Ovary (tissue), 9 donors: ENCODE data around the gene TGM2. TPM values are rescaled to one million over a fixed set of nuclear protein-coding genes. Genes with fewer than 3 reads are reported as not detected.
A peak's percentile ranks its signal among the peaks of the same experiment; 100 is the strongest.

Experiments
- DNase-seq, 5 donors: peaks; one replicate each; pipeline ENCODE4 v3.0.0-alpha.2; 2019 to 2020
- H3K27ac ChIP-seq, 2 donors: fragments of 200-600 bp; one replicate each; pipeline versions ENCODE4 v1.5.1 to v1.8.0; 2019 to 2022
- H3K27me3 ChIP-seq: fragments of 200-600 bp; one replicate; pipeline ENCODE4 v1.8.0; 2022
- H3K36me3 ChIP-seq: fragments of 200-600 bp; sonication (generic); one replicate; pipeline ENCODE4 v1.5.1; 2019
- H3K4me1 ChIP-seq: one replicate; pipeline ENCODE4 v1.8.1; 2013; ENCODE audit warnings: mild to moderate bottlenecking, moderate library complexity; ENCODE audit not compliant: insufficient read depth
- H3K4me3 ChIP-seq: fragments of 200-600 bp; sonication (generic); one replicate; pipeline ENCODE4 v1.5.1; 2017
- H3K9me3 ChIP-seq, 2 donors: fragments of 200-600 bp in 1 of 2; sonication (generic) in 1 of 2; one replicate each; pipeline versions ENCODE4 v1.5.1 to v1.8.1; 2013 to 2019; ENCODE audit warnings: mild to moderate bottlenecking in 1 of 2, moderate library complexity in 1 of 2
- EP300 ChIP-seq: sonication (generic); formaldehyde crosslinking; IDR thresholded peaks from one replicate; pipeline ENCODE4 v1.6.1; 2017; ENCODE audit warnings: antibody characterized with exemption
- POLR2A ChIP-seq: fragments of 450-650 bp; IDR thresholded peaks from one replicate; pipeline ENCODE4 v1.6.1; 2017; ENCODE audit warnings: antibody characterized with exemption, mild to moderate bottlenecking, moderate library complexity
- WGBS, 3 donors: extraction: QIAGEN DNeasy Blood & Tissue Kit in 1 of 3; methylation state at CpG; one replicate each; pipeline versions ENCODE4 v1.1.5 to v1.1.7; 2013 to 2017; 5-methylcytosine and 5-hydroxymethylcytosine counted together
- intact Hi-C, 4 donors: fragments of 100-400 bp; cut with DNase I; formaldehyde crosslinking; loops; one replicate each; pipeline versions ENCODE4 v1.11.0 to v1.15.1; 2022 to 2023
- polyA plus RNA-seq, 2 donors: library from polyadenylated mRNA; stranded (reverse); fragments of 200-250 nt in 1 of 2; fragments of 350-450 nt in 1 of 2; fragmentation: Illumina TruSeq in 1 of 2; extraction: RNeasy Lipid Tissue Mini Kit (QIAGEN cat#74804) in 1 of 2; gene quantifications; one replicate each; pipeline ENCODE4 v1.2.3, GENCODE V29; 2013 to 2014
- total RNA-seq, 7 donors: library from RNA; depleted of rRNA in 2 of 7; stranded (reverse); fragments of >200 nt in 2 of 7; fragmentation: NEBNext Ultra II Directional in 3 of 7; extraction: Animal tissue kit (Norgen Biotek cat#: 25700) in 3 of 7; gene quantifications; one replicate each; pipeline versions ENCODE4 v1.1.0 to v1.2.4, GENCODE V29; 2016 to 2023
- TF ChIP-seq, protein P1 (sequence below), 3 donors: fragments of 450-650 bp in 2 of 3; fragments of 200-600 bp in 1 of 3; IDR thresholded peaks; one replicate each; pipeline versions ENCODE4 v1.5.1 to v1.8.0; 2016 to 2022; ENCODE audit warnings: antibody characterized with exemption in 3 of 3, mild to moderate bottlenecking in 1 of 3
- donor health status: DM: no; HTN: no; CAD: no; lungs with moderate emphysema.
- donor health status: DM: no; HTN: no; CAD: no.
- donor health status: Bipolar disorder and iron deficiency.
- donor health status: DM: yes; HTN: yes; CAD: no.
- donor health status: DM: no; HTN: no; CAD: no.
- donor health status: DM: yes; HTN: yes; CAD: no.

The TGM2 gene
- total and polyA plus RNA-seq, 9 donors = 15.0 to 320 (median 52.8) TPM

DNA sequence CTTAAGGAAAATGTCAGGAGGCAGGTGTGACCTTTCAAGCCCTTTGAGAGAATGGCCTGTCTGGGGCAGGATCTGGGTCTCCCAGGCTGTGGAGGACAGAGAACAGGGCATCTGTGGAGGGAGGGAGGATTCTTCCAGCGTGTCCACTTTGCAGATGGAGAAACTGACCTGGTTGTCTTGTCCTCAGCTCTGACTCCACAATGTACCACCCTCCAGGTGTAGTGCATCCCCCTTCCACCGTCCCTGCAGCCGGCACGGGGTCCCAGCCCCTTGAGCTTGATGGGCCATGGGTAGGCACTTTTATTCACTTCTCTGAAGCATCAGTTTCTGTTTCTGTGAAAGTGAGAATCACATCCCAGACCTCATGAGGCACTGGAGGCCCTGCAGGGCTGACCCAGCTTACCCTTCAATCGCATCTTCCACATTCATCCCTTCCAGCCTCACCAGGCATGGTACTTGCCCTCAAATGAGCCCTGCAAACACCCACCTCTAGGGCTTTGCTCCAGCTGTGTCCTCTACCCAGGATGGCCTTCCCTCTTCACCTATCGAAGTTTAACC is 4.6 kb upstream of the TGM2 start:
- Histone ChIP-seq H3K4me3 (no peak overlapping the region), H3K27ac (no peak overlapping the region), H3K9me3 (no peaks in the 10 kb centered on the region), H3K27me3 (no peaks in the 10 kb centered on the region), H3K36me3 (no peaks in the 10 kb centered on the region), H3K4me1 (peaks cover 14% of the 10 kb centered on the region)
- WGBS, 3 donors = 90 to 92% (median 92%) methylated on average over 6 of the region's 6 CpGs
- TF ChIP-seq, protein P1, sequence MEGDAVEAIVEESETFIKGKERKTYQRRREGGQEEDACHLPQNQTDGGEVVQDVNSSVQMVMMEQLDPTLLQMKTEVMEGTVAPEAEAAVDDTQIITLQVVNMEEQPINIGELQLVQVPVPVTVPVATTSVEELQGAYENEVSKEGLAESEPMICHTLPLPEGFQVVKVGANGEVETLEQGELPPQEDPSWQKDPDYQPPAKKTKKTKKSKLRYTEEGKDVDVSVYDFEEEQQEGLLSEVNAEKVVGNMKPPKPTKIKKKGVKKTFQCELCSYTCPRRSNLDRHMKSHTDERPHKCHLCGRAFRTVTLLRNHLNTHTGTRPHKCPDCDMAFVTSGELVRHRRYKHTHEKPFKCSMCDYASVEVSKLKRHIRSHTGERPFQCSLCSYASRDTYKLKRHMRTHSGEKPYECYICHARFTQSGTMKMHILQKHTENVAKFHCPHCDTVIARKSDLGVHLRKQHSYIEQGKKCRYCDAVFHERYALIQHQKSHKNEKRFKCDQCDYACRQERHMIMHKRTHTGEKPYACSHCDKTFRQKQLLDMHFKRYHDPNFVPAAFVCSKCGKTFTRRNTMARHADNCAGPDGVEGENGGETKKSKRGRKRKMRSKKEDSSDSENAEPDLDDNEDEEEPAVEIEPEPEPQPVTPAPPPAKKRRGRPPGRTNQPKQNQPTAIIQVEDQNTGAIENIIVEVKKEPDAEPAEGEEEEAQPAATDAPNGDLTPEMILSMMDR (IDR thresholded peaks at IDR 0.05) = no peak
- no peak for TF ChIP-seq POLR2A
- TF ChIP-seq EP300 = no peak
- no peak for DNase-seq
- intact Hi-C loops = loop anchor here in 3 of 4 donors (5.0 kb wide), 6 partner anchors 43 to 153 kb away; no protein-coding TSS in a partner anchor

DNA sequence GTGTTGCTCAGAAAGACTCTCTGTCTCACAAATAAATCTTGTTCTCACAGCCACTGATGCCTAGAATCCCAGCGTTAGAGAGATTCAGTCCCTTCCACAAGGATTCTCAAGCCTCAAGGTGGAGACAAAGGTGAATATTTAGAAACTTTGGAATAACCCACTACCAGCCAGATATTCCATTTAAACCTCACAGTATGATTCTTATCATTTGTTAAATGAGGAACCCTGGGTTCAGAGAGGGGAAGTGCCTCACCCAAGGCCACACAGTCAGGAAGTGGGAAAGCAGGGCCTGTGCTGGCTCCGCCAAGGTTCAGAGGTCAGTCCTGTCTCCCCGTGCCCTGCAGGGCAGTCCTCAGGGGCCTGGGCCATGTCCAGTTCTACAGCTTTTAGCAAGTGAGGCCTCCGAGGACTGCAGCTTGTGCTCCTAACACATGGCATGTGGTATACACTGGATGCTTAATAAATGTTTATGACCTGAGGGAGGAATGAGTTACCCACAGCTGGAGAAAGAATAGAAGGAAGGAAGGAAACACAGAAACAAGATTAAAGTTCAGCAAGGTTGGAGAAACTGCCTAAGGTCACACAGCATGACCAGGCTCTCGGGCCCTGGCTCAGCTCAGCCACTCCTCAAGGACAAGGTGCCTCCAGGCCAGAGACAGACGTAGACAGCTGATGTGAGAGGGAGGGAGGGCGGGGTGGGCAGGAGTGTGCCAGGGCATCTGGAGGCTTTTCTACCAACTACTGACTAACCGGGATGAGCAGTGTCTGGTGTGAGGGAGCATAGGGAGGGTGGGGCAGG is 3.9 kb upstream of the TGM2 start:
- TF ChIP-seq, protein P1 (IDR thresholded peaks at IDR 0.05) = no peak
- no peak for TF ChIP-seq POLR2A
- no peak for TF ChIP-seq EP300
- Histone ChIP-seq H3K27me3 (no peaks in the 10 kb centered on the region), H3K36me3 (no peaks in the 10 kb centered on the region), H3K9me3 (no peaks in the 10 kb centered on the region), H3K4me1 (peaks cover 15% of the 10 kb centered on the region), H3K27ac (no peak overlapping the region), H3K4me3 (no peak overlapping the region)
- intact Hi-C loops = loop anchor here in 3 of 4 donors (5.0 kb wide), 6 partner anchors 43 to 153 kb away; no protein-coding TSS in a partner anchor
- DNase-seq = no peak
- WGBS, 3 donors = 71 to 77% (median 73%) methylated on average over 8 of the region's 8 CpGs

DNA sequence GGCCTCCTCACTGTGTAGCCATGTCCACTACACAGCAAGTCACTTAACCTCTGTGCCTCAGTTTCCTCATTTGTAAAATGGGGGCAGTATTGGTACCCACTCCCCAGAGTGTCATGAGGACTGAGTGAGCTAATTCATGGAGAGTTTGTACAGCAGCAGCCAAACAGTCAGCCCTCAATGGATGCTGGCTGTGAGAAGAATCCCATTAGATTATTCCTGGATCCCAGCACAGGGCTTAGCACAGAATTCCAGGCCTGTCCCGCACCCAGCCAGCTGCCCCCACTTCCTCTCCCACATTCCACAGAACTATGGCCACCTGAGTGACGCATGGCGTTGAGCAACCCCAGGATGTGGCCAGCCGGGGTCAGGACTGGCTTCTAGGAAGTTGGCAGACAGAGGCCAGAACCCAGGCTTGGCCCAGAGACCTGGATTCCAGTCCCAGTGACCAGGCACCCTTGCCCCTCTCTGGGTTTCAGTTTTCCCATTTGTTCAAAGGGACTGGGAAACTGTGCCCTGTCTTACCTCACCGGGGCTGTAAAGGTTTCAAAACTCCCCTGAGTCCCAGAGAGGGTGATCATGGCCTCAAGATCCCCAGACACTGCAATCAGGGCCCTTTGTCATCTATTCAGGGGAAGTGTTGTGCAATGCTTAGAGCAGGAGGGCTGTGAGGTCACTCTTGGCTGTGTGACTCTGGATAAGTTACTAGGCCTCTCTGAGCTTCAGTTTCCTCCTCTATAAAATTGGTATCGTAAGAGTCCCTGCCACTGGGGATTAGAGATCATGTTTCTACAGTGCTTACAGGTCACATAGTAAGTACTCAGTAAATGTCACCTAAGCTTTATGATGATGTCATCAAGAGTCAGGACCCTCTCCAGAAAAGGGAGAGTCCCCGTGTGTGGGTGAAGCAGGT is 3.0 kb upstream of the TGM2 start:
- no peaks in the 10 kb centered on the region for H3K36me3 ChIP-seq
- peaks cover 13% of the 10 kb centered on the region for H3K4me1 ChIP-seq
- no peak overlapping the region for H3K4me3 ChIP-seq
- H3K27ac ChIP-seq = no peak overlapping the region
- peak; percentile 80 for TF ChIP-seq EP300
- TF ChIP-seq, protein P1 (IDR thresholded peaks at IDR 0.05) = no peak
- DNase-seq = peak in 1 of 5 donors; percentile 57
- intact Hi-C loops = loop anchor here in 3 of 4 donors (5.0 kb wide), 6 partner anchors 44 to 154 kb away; no protein-coding TSS in a partner anchor
- WGBS, 3 donors = 48 to 61% (median 54%) methylated on average over 7 of the region's 7 CpGs
- H3K9me3 ChIP-seq = no peaks in the 10 kb centered on the region
- H3K27me3 ChIP-seq = no peaks in the 10 kb centered on the region

DNA sequence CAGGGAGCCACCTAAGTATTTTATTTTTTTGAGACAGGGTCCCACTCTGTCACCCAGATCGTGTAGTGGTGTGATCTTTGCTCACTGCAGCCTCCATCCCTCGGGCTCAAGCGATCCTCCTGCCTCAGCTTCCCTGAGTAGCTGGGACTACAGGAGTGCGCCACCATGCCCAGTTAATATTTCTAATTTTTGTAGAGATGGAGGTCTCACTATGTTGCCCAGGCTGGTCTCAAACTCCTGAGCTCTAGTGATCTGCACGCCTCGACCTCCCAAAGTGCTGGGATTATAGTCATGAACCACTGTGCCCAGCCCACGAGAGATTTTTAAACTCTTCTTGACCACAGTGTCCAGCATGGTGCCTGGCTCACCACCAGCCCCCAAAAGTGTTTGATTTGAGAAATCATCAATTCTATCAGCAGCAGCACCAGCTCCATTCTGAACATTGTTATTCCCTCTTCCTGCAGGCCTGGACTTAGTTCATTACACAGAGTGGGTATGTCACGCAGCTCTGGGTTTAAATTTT is 2.3 kb upstream of the TGM2 start:
- Histone ChIP-seq H3K27me3 (no peaks in the 10 kb centered on the region), H3K9me3 (no peaks in the 10 kb centered on the region), H3K27ac (no peak overlapping the region), H3K4me3 (no peak overlapping the region), H3K36me3 (no peaks in the 10 kb centered on the region), H3K4me1 (peaks cover 13% of the 10 kb centered on the region)
- WGBS, 3 donors = 93 to 98% (median 96%) methylated on average over 8 of the region's 8 CpGs
- TF ChIP-seq, protein P1 (IDR thresholded peaks at IDR 0.05) = no peak
- TF ChIP-seq EP300 = no peak
- intact Hi-C loops = loop anchor here in 3 of 4 donors (5.0 kb wide), 6 partner anchors 45 to 155 kb away; no protein-coding TSS in a partner anchor
- DNase-seq = no peak
